GM23248 (cell line): ENCODE measurements around the gene RPS6KA3. TPM values are rescaled to one million over a fixed set of nuclear protein-coding genes. Genes with fewer than 3 reads are reported as not detected.

ENCODE experiments used
- DNase-seq: peaks from one replicate; pipeline ENCODE4 v3.0.0-alpha.2; 2015
- H2AFZ ChIP-seq: fragments of 200-600 bp; sonication (generic); 2 replicates; pipeline ENCODE4 v1.6.1; 2016; ENCODE audit warnings: antibody characterized with exemption
- H3F3A ChIP-seq: fragments of 200-600 bp; sonication (generic); 2 replicates; pipeline ENCODE4 v1.6.1; 2016; ENCODE audit warnings: mild to moderate bottlenecking, antibody characterized with exemption, mixed run types; ENCODE audit not compliant: insufficient read depth
- H3K27ac ChIP-seq: fragments of 200-600 bp; sonication (generic); 2 replicates; pipeline ENCODE4 v1.5.1; 2016; ENCODE audit warnings: mild to moderate bottlenecking
- H3K27me3 ChIP-seq: fragments of 200-600 bp; sonication (generic); replicated peaks from 2 replicates; pipeline ENCODE4 v1.6.1; 2016; ENCODE audit warnings: mild to moderate bottlenecking; ENCODE audit not compliant: insufficient read depth
- H3K36me3 ChIP-seq: fragments of 200-600 bp; sonication (generic); 2 replicates; pipeline ENCODE4 v1.6.1; 2016; ENCODE audit warnings: low read depth, mild to moderate bottlenecking
- H3K4me1 ChIP-seq: fragments of 200-600 bp; sonication (generic); 2 replicates; pipeline ENCODE4 v1.6.1; 2016; ENCODE audit warnings: mild to moderate bottlenecking; ENCODE audit not compliant: insufficient read depth
- H3K4me2 ChIP-seq: fragments of 200-600 bp; sonication (generic); one replicate; pipeline ENCODE4 v1.6.1; 2016; ENCODE audit warnings: mild to moderate bottlenecking; ENCODE audit not compliant: unreplicated experiment
- H3K4me3 ChIP-seq: fragments of 200-600 bp; sonication (generic); 2 replicates; pipeline ENCODE4 v1.5.1; 2016; ENCODE audit warnings: mild to moderate bottlenecking
- H3K79me2 ChIP-seq: fragments of 200-600 bp; sonication (generic); 2 replicates; pipeline ENCODE4 v1.6.1; 2016; ENCODE audit warnings: mild to moderate bottlenecking; ENCODE audit not compliant: insufficient read depth
- H3K9ac ChIP-seq: fragments of 200-600 bp; sonication (generic); 2 replicates; pipeline ENCODE4 v1.6.1; 2016; ENCODE audit warnings: mild to moderate bottlenecking
- H3K9me2 ChIP-seq: fragments of 200-600 bp; sonication (generic); 2 replicates; pipeline ENCODE4 v1.6.1; 2016; ENCODE audit warnings: mixed run types, mild to moderate bottlenecking, moderate library complexity; ENCODE audit not compliant: insufficient read depth
- H3K9me3 ChIP-seq: fragments of 200-600 bp; sonication (generic); one replicate; pipeline ENCODE4 v1.6.1; 2017; ENCODE audit warnings: low read depth
- H4K20me1 ChIP-seq: fragments of 200-600 bp; sonication (generic); 2 replicates; pipeline ENCODE4 v1.6.0; 2016; ENCODE audit not compliant: insufficient read depth
- EZH2 ChIP-seq: fragments of 200-600 bp; sonication (generic); IDR thresholded peaks from 2 replicates; pipeline ENCODE4 v1.6.1; 2018; ENCODE audit warnings: antibody characterized with exemption, mild to moderate bottlenecking; ENCODE audit not compliant: insufficient read depth, poor library complexity, severe bottlenecking
- EZH2phosphoT487 ChIP-seq: fragments of 200-600 bp; sonication (generic); IDR thresholded peaks from 2 replicates; pipeline ENCODE4 v1.6.1; 2018; ENCODE audit warnings: antibody characterized with exemption, moderate library complexity, mild to moderate bottlenecking, low read depth; ENCODE audit not compliant: insufficient read depth
- WGBS, 2 experiments: methylation state at CpG; one replicate each; pipeline ENCODE4 v1.1.6; 2015 to 2017; ENCODE audit warnings: low lambda C conversion rate in 2 of 2, low coverage in 1 of 2; ENCODE audit errors: missing lambda C conversion rate in 2 of 2; 5-methylcytosine and 5-hydroxymethylcytosine counted together
- in situ Hi-C: fragments of 300-500 bp; cut with MboI; formaldehyde crosslinking; loops from 2 replicates; pipeline ENCODE4 v1.15.0; 2020
- polyA plus RNA-seq: library from polyadenylated mRNA; unstranded; fragments of >200 nt; fragmentation: Nextera tagmentation; extraction: Ambion mirVana; gene quantifications from 2 replicates; pipeline ENCODE4 v1.2.1, GENCODE V29; 2016
- total RNA-seq: library from RNA; depleted of rRNA; stranded (reverse); fragments of >200 nt; shearing (Covaris generic); gene quantifications from 2 replicates; pipeline ENCODE4 v1.2.3, GENCODE V29; 2014

RPS6KA3 gene
- total and polyA plus RNA-seq, 2 experiments from 2014 or later: 8.1 to 33.8 TPM

DNA sequence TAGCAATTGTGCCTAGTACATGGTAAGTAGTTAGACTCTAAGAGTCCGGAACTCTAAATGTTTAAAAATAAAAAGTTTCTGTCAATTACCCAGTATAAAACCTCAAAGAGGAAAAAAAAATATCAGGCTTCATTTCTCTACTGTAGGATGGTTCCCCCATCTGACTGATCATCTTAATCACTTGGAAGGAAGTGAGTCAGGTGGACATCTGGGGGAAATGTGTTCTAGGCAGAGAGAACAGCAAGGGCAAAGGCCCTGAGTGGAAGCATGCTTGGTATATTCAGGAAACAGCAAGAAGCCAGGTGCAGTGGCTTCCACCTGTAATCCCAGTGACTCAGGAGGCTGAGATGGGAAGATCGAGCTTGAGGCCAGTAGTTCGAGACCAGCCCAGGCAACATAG, 122.2 kb downstream of the RPS6KA3 start:
- in situ Hi-C loops: no loop called here
- no peak overlapping the region for H2AFZ ChIP-seq
- no peaks in the 10 kb centered on the region for H3K9me2 ChIP-seq
- H3K79me2 ChIP-seq: peaks cover 17% of the 10 kb centered on the region
- WGBS, 2 experiments: 39 to 48% methylated on average over 2 of the region's 3 CpGs
- TF ChIP-seq EZH2phosphoT487 (no peak), EZH2 (no peak)
- peak; percentile 66 for DNase-seq
- no peak overlapping the region for H3K27ac ChIP-seq
- H3K9me3 ChIP-seq: no peaks in the 10 kb centered on the region
- no peak overlapping the region for H3K9ac ChIP-seq
- H3K4me2 ChIP-seq: no peak overlapping the region
- peaks cover 21% of the 10 kb centered on the region for H3F3A ChIP-seq
- H3K4me3 ChIP-seq: no peak overlapping the region
- H3K4me1 ChIP-seq: peaks cover 3% of the 10 kb centered on the region; the same call in 1 of the 2 replicates
- H4K20me1 ChIP-seq: peaks cover 10% of the 10 kb centered on the region
- no peaks in the 10 kb centered on the region for H3K27me3 ChIP-seq
- H3K36me3 ChIP-seq: no peaks in the 10 kb centered on the region

DNA sequence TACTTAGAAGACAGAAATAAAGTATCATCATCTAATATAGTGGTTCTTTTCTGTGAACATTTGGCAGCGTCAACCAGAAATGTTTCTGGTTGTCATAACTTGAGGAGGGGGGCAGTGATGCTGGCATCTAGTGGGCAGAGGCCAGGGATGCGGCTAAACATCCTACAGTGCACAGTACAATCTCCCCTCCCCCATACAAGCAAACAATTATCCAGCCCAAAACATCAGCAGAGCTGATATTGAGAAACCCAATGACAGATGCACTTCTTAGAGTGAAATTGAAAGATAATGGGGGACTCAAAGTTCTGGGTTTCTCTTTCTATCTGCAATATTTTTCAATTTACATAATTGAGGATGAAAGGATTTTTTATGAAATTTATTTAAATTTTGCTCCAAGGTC, 123.1 kb downstream of the RPS6KA3 start:
- WGBS, 2 experiments: 30 to 32% methylated on average over 2 of the region's 2 CpGs
- in situ Hi-C loops: no loop called here
- no peak for TF ChIP-seq EZH2
- TF ChIP-seq EZH2phosphoT487: no peak

DNA sequence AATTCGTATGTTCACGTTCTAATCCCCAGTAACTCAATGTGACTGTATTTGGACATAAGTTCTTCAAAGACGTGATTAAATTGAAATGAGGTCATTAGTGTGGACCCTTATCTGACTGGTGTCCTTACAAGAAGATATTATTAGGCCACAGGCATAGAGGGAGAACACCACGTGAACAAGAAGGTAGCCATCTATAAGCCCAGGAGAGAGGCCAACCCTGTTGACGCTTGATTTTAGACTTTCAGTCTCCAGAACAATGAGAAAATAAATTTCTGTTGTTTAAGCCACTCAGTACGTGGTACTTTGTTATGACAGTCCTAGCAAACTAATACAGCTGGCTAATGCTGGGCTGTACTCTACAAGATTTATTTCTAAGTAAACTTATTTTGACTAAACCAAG, 123.6 kb downstream of the RPS6KA3 start:
- in situ Hi-C loops: no loop called here
- no peak for TF ChIP-seq EZH2
- TF ChIP-seq EZH2phosphoT487: no peak
- WGBS, 2 experiments: 60 to 61% methylated on average over 6 of the region's 6 CpGs

More for the DNA sequence above, 123.1 kb downstream of the RPS6KA3 start:
- H3F3A ChIP-seq: peaks cover 25% of the 10 kb centered on the region
- H3K9me2 ChIP-seq: no peaks in the 10 kb centered on the region
- H3K36me3 ChIP-seq: peaks cover 3% of the 10 kb centered on the region; the same call in 1 of the 2 replicates
- H3K4me1 ChIP-seq: peaks cover 12% of the 10 kb centered on the region; the same call in 1 of the 2 replicates
- H2AFZ ChIP-seq: no peak overlapping the region
- H3K27ac ChIP-seq: no peak overlapping the region
- DNase-seq: no peak
- H3K4me2 ChIP-seq: no peak overlapping the region
- no peak overlapping the region for H3K4me3 ChIP-seq
- H3K79me2 ChIP-seq: peaks cover 26% of the 10 kb centered on the region
- H4K20me1 ChIP-seq: peaks cover 15% of the 10 kb centered on the region
- H3K9me3 ChIP-seq: no peaks in the 10 kb centered on the region
- H3K9ac ChIP-seq: no peak overlapping the region
- no peaks in the 10 kb centered on the region for H3K27me3 ChIP-seq

DNA sequence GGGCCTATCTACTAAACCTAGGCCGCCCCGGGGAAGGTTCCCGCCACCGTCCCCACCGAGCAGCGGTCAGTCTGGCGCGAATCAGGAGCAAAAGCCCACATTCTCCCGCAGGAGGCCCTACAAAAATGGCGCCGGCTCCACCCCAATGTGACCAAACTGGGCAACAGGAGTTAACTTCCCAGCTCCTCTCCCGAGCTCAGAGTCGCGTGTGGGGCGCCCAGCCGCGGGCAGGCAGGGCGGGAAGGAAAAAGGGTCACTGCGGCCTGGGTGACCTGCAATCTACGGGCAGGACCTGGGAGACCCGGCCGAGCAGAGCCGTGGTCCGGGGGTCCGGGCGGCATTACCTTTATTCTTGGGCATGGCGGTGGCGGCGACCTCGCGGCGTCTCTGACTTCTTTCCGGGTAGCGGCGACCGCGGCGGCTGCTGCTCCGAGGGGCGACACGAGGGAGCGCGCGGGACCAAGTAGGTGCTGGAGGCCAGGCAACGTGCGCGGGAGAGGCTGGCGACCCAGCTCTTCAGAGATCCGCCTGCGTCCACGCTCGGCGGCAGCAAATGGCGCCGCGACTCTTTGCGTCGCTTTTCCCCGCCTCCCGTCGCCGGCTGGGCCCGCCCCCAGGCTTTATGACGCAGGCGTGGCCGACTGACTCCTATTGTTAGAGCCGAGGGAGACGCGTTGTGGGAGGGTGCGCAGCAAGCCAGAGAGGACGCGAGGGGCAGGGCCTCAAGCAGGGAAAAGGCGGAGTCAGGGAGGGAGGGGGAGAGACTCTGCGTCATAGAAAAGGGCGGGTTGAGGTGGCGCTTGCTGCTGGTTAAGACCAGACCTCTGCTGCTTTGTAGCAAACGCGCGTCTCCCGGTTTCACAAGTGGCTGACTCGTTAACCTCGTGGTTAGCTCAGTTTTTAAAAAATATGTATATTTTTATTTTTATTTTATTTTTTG, 125.2 kb downstream of the RPS6KA3 start, which contains the start of gene EIF1AX:
EIF1AX (minus strand) TSS at position 558 of the 940 bp plus-strand sequence; CDS start at position 360, 198 bp downstream.
- H3K27me3 ChIP-seq: no peaks in the 10 kb centered on the region
- H3K27ac ChIP-seq: peak within 1 kb of the TSS; percentile 91
- peaks cover 15% of the 10 kb centered on the region for H4K20me1 ChIP-seq
- in situ Hi-C loops: no loop called here
- peak within 1 kb of the TSS; percentile 48 for H2AFZ ChIP-seq
- 0% methylated on average over 19 to 61 of the region's 82 CpGs for WGBS, 2 experiments
- H3K4me1 ChIP-seq: peaks cover 14% of the 10 kb centered on the region; the same call in 1 of the 2 replicates
- DNase-seq: peak; percentile 97
- peaks cover 46% of the 10 kb centered on the region for H3K79me2 ChIP-seq
- peak within 1 kb of the TSS; percentile 82 for H3K4me3 ChIP-seq
- no peaks in the 10 kb centered on the region for H3K9me3 ChIP-seq
- TF ChIP-seq EZH2: no peak
- TF ChIP-seq EZH2phosphoT487: no peak
- peaks cover 25% of the 10 kb centered on the region for H3F3A ChIP-seq
- no peaks in the 10 kb centered on the region for H3K9me2 ChIP-seq
- peak within 1 kb of the TSS; percentile 96 for H3K4me2 ChIP-seq
- H3K9ac ChIP-seq: peak within 1 kb of the TSS; percentile 96
- H3K36me3 ChIP-seq: peaks cover 10% of the 10 kb centered on the region

More for the DNA sequence above, 123.6 kb downstream of the RPS6KA3 start:
- Histone ChIP-seq H3K9ac (no peak overlapping the region), H3K9me3 (no peaks in the 10 kb centered on the region), H3K4me3 (no peak overlapping the region), H3K4me2 (no peak overlapping the region), H3K27ac (no peak overlapping the region), H3K27me3 (no peaks in the 10 kb centered on the region), H3K79me2 (peaks cover 31% of the 10 kb centered on the region), H4K20me1 (peaks cover 15% of the 10 kb centered on the region), H3K36me3 (peaks cover 8% of the 10 kb centered on the region), H3K4me1 (peaks cover 14% of the 10 kb centered on the region; the same call in 1 of the 2 replicates), H2AFZ (no peak overlapping the region), H3K9me2 (no peaks in the 10 kb centered on the region), H3F3A (peaks cover 25% of the 10 kb centered on the region)
- no peak for DNase-seq
